Hematopoietic multipotent progenitor cell treated with erythropoietin and hydrocortisone succinate and interleukin-3 and kit ligand, for 15 days (in vitro differentiated cells): ENCODE results near the gene KRT3.
"Not testable (repeated sequence)": the region's sequence is repeated elsewhere in the genome, so short reads cannot be mapped to it uniquely, and the experiment has no call there.

Source experiments
- DNase-seq: peaks from one replicate; pipeline ENCODE4 v3.0.0-alpha.2; 2015; ENCODE audit warnings: low spot score

Gene KRT3

GRCh38 chr12:52781399-52782082, 14.4 kb downstream of the KRT3 start:
- DNase-seq, result no peak

DNA sequence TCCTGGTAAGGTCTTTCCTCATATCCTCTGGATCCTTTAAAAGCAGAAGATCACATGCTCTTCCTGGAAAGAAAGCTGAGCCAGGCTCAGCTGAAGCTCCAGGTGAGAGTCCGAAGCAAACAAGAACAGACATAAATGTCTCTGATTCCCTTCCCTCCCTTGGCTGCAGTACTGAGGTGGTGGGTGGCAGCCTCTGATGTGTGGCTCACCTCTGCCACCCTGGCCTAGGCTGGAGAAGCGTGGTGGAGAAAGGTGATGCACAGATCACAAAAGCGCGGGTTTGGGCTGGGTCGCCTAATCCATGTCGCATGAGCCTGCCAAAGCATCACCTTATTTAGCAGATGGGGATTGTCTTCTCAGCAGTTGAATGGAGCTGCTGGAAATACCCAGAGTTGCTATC, 16.0 kb downstream of the KRT3 start:
- no peak for DNase-seq

DNA sequence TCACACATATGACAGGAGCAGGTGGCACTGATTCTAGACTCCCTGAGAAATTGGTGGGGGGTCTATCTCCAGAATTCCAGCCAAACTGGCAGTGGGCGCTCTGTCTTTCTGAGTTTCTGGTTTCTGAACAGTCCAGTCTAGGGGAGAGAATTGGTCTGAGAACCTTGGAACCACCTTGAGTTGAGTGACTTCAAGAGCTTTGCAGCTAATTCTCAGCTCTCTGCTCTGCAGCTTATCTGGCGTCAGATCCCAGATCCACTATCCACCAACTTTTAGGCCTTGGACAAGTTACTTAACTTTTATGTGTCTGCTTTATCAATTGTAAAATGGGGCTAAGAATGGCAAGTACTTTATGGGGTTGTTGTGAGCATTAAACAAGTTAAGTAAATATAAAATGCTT, 17.1 kb downstream of the KRT3 start:
- no peak for DNase-seq

DNA sequence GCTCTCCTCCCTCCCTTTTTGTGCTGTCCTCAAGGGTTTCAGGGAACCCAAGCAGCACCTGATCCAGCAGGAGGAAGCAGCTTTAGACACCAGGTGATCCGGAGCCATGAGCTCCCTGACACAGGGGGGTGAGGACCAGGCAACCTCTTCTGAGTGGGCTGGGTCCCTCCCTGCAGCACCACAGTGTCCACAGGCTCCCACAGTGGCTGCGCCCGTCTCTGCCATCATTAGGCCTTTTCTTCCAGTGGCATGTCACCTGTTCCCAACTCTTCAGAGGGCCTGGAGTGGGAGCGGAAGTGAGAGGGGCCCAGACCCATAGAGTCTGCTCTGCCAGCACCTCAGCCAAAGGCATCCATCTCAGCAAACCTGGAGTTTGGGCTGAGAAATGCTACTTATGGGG, 18.4 kb downstream of the KRT3 start:
- DNase-seq, result no peak

- no peak for DNase-seq
These were observed 19.0 kb downstream of the KRT3 start, which contains the start of gene KRT76 for GRCh38 chr12:52776913-52777395. Gene KRT76, minus strand, starts transcription at chr12:52777345. Its CDS starts 54 bp downstream, at chr12:52777291.

- DNase-seq, result no peak
These were observed 19.5 kb downstream of the KRT3 start for GRCh38 chr12:52776435-52776834.

GRCh38 chr12:52774629-52775250, 21.2 kb downstream of the KRT3 start:
- no peak for DNase-seq

DNA sequence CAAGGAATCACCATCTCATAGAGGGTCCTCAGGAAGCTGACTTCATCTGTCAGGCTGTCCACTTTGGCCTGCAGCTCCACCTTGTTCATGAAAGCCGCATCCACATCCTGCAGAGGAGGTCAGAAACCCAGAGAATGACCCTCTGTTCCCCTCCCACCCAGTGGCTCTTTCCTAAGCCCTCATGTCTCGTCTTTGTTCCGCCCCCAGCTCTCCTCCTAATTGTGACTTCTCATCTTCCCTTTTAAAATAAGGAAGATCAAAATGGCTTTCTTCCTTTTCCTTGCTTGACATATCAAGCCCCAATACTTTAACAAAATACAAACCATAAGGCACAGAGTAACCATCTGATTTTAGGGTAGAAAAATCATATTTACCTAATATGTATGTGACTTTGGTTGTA, 23.1 kb downstream of the KRT3 start:
- no peak for DNase-seq

DNA sequence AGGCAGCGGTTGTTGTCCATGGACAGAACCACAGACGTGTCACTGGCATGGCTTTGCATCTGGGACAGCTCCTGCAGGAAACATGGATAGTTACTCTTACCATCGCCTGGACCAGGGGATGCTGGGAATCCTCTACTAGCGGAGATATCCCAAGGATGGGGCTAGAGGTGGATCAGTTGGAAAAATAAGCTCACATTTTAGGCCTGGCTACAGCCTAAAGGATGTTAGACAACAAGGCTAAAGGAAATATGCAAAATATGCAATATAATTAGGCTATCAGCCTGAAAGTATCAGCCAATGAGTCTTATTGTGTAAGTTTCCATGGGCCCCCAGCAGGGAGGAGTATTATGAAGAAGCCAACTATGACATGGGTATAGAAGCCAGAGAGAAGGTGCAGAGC, 23.7 kb downstream of the KRT3 start:
- DNase-seq, result no peak

GRCh38 chr12:52771505-52771904, 24.4 kb downstream of the KRT3 start:
- DNase-seq, result no peak

- DNase-seq, result no peak
These were observed 24.8 kb downstream of the KRT3 start for GRCh38 chr12:52771088-52771487.

GRCh38 chr12:52769946-52770345, 26.0 kb downstream of the KRT3 start:
- DNase-seq, result no peak

DNA sequence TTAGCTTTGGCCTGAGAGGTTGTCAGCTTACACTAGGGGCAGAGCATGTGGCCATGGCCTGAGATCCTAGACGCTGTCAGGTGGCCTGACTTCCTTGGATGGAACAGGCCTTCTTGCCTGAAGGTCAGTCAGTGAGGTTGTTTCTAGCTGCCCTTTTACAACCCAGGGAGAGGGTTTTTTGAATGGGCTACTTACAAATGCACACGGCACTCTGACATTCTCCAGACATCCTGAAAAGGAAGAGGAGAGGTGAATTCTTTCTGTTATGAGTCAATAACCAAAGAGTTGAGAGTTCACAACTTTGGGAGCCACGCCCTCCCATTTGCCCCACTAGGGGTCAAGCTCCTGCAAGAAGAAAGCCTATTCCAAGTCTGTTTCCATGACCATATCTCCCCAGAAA, 26.6 kb downstream of the KRT3 start:
- DNase-seq, result no peak

- no peak for DNase-seq
These were observed 27.3 kb downstream of the KRT3 start for GRCh38 chr12:52768479-52769200.

- no peak for DNase-seq
These were observed 28.5 kb downstream of the KRT3 start for GRCh38 chr12:52767427-52767826.

DNA sequence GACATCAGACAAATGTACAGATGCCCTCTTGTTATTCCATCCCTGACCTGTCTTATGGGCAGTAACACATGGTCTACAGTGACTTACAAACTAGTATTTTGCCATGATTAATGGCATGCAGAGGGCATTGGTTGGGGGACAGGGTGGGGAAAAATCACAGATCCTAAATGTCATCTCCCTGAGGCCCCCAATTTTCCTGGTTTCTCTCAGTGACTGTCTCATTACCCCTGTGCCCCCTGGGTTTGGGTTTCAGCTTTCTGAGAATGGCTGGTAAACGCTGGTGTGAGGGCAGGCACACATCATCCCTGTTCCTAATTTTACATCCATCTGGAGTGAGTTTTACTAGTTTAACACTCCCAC, 28.9 kb downstream of the KRT3 start:
- DNase-seq, result no peak

GRCh38 chr12:52766351-52767019, 29.4 kb downstream of the KRT3 start:
- no peak for DNase-seq

DNA sequence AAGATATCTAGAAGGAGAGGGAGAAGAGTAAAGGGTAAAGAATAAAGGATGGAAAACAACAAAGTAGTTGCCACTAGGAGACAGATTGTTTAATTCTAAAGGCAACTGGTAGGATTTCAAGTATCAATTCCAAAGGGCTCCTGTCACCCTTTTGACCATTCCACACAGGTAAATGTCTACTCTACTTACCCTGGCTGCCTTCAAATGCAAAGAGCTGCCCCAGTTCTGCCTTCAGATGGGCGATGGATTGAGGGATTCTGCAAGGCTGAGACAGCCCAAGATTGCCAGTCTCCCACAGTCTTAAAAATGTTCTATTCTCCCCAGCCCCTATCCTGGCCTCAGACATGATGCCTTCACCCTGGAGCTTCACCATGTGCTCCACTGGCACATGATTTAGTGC, 30.2 kb downstream of the KRT3 start:
- DNase-seq, result no peak

DNA sequence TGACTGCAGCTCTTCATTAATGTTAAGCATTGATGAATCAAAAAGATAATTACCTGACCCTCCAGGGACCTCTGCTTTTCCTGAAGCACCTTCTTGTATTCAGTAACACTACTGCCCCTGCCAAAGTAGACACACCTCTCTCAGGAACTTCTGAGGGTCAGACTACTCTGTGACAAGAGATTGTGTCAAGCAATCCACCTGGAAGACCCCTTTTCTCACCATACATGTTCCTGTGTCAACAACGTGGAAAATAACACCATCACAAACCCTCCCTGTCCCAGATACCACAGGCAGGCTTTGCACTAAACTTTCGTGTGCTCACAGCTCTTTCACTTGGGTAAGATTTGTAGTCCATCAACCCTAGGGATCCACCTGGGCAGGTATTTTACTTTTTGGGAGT, 31.9 kb downstream of the KRT3 start:
- no peak for DNase-seq

DNA sequence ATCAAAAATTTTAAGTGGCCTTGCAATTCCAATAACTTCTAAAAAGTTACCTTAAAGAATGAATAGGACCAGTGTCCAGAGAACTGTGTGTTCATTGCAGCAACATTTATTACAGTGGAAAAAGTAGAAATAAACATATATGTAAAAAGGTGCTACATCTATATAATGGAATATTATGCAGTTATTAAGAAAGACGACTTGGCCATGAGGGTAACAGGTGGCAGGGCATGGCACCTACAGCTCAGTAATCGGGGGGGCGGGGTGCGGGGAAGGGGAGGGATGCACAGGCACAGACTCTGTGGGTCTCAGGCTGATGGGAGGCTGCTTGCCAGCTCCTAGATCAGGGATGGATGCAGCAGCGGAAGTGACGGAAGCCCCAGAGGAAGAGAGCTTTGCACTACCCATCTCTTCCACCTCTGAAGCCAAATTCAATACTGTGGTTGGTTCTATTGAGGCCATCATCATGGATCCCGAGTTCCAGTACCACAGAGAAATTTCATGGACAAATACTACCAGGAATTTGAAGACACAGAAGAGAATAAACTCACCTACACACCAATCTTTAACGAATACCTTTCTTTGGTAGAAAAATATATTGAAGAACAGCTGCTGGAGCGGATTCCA, 32.8 kb downstream of the KRT3 start:
- no peak for DNase-seq

GRCh38 chr12:52761802-52762201, 34.1 kb downstream of the KRT3 start:
- DNase-seq, result no peak

DNA sequence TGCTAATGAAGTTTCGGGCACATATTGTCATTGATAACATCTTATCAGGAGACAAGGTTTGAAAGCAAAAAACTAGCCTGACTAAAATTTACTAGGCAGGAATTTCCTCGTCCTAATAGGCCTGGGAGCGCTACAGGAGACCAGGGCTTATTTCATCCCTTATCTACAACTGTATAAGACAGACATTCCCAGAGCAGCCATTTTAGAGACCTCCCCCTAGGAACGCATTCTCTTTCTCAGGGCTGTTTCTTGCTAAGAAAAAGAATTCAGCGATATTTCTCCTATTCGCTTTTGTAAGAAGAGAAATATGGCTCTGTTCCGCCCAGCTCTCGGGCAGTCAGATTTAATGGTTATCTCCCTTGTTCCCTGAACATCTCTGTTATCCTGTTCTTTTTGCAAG, 34.7 kb downstream of the KRT3 start:
- not testable (repeated sequence) for DNase-seq
